ENCODE results near the gene TADA3. TPM values are rescaled to one million over a fixed set of nuclear protein-coding genes. Genes with fewer than 3 reads are reported as not detected.

Gene TADA3
- total RNA-seq, 1 donor from 2014 or later: 106 TPM

DNA sequence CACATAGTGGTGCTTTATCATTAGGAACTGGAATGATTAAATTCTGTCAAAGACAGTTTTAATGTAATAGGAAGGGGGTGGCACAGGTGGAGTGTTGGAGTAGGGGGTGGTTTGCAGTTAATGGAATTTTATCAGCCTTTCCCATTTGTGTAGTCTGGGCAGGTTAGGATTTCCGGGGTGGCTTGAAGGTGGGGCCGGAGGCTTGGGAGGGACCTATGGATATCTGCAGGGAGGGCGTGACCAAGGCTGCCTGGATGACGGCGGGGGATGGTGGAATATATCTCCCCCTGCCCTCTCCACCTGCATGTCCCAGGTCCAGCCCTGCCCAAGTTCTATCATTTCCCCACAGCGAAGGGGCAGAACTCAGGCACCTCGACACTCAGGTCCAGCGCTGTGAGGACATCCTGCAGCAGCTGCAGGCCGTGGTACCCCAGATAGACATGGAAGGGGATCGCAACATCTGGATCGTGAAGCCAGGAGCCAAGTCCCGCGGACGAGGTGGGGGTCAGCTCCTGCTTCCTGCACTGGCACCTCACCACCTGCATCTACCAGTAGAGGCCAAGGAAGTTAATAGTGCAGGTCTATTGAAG lies 33.3 kb upstream of the TADA3 start:
- Histone ChIP-seq H3K4me1 (no peaks in the 10 kb centered on the region), H3K27ac (no peak overlapping the region), H3K9me3 (no peaks in the 10 kb centered on the region), H3K4me3 (no peak overlapping the region), H3K27me3 (no peaks in the 10 kb centered on the region), H3K36me3 (peaks cover 11 to 26% of the 10 kb centered on the region in 2 donors)
- no peak for DNase-seq (ENCODE audit: low spot score in 2 of 2)
- TF ChIP-seq, protein P1, sequence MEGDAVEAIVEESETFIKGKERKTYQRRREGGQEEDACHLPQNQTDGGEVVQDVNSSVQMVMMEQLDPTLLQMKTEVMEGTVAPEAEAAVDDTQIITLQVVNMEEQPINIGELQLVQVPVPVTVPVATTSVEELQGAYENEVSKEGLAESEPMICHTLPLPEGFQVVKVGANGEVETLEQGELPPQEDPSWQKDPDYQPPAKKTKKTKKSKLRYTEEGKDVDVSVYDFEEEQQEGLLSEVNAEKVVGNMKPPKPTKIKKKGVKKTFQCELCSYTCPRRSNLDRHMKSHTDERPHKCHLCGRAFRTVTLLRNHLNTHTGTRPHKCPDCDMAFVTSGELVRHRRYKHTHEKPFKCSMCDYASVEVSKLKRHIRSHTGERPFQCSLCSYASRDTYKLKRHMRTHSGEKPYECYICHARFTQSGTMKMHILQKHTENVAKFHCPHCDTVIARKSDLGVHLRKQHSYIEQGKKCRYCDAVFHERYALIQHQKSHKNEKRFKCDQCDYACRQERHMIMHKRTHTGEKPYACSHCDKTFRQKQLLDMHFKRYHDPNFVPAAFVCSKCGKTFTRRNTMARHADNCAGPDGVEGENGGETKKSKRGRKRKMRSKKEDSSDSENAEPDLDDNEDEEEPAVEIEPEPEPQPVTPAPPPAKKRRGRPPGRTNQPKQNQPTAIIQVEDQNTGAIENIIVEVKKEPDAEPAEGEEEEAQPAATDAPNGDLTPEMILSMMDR (IDR thresholded peaks at IDR 0.05): no peak
- intact Hi-C loops (cut with DNase I): no loop called here

DNA sequence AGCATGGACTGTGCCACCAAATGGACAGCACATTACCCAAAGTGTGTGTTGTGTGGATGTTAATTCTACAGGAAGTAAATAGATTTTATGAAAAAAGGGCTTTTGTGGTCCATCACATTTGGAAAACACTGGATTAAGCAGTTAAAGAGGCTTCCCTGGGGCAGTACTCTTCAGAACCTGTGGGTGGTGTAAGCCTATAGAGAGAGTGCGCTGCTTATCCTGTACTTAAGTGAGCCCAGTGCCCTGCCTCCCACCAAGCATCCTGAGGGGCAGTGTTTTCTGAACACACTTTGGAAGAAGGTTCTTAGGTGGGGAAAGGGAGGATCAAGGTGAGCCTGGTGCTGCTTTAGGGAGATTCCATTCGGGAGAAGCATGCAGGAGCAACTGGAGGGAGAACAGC lies 28.7 kb upstream of the TADA3 start:
- H3K27ac ChIP-seq: no peak overlapping the region
- no peak overlapping the region for H3K4me3 ChIP-seq
- TF ChIP-seq, protein P1 (IDR thresholded peaks at IDR 0.05): no peak
- DNase-seq (ENCODE audit: low spot score in 2 of 2): no peak
- H3K27me3 ChIP-seq: no peaks in the 10 kb centered on the region
- peaks cover 9 to 12% of the 10 kb centered on the region in 2 donors for H3K36me3 ChIP-seq
- intact Hi-C loops (cut with DNase I): no loop called here
- H3K4me1 ChIP-seq: no peaks in the 10 kb centered on the region
- no peaks in the 10 kb centered on the region for H3K9me3 ChIP-seq

DNA sequence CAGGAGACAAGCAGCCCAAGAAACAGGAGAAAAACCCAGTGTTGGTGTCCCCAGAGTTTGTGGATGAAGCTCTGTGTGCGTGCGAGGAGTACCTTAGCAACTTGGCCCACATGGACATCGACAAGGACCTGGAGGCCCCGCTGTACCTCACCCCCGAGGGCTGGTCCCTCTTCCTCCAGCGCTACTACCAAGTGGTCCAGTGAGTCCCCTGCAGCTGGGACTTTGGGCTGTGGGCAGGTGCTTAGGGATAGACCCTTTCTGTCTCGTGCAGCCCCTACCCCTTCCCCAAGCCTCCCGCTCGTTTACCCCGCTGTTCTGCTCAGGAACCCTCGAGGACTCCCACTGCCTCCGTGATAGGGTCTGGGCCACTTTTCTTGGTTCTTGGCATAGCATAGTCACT lies 28.3 kb upstream of the TADA3 start:
- H3K4me3 ChIP-seq: no peak overlapping the region
- peaks cover 9 to 16% of the 10 kb centered on the region in 2 donors for H3K36me3 ChIP-seq
- H3K9me3 ChIP-seq: no peaks in the 10 kb centered on the region
- H3K27ac ChIP-seq: no peak overlapping the region
- TF ChIP-seq, protein P1 (IDR thresholded peaks at IDR 0.05): no peak
- H3K27me3 ChIP-seq: no peaks in the 10 kb centered on the region
- no peak for DNase-seq (ENCODE audit: low spot score in 2 of 2)
- no peaks in the 10 kb centered on the region for H3K4me1 ChIP-seq
- intact Hi-C loops (cut with DNase I): no loop called here

DNA sequence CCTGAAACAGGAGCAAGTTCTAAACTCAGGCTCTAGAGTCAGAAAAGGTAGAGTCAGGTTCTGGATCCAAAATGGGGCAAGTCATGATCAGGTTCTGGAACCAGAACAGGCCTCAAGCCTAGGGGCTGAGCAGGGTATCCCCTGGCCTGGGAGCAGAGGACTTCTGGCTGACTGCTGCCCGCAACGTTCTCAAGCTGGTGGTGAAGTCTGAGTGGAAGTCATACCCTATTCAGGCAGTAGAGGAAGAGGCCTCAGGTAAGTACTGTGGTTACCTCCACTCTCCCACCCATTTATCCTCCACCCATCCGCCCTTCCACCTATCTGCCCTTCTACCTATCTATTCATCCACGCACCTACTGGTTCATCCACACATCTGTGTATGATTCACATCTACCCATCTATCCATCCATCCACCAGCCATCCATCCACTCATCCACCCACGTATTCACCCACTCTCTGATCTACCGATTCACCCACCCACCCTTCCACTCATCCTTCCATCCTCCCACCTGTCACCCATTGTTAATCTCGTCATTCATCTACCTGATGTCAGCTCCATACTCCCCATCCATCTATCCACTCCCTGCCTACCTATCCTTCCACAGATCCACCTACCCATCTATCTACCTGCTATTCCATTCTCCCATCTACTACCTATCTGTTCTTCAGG lies 26.5 kb upstream of the TADA3 start:
- H3K4me3 ChIP-seq: no peak overlapping the region
- no peaks in the 10 kb centered on the region for H3K27me3 ChIP-seq
- no peak overlapping the region for H3K27ac ChIP-seq
- intact Hi-C loops (cut with DNase I): no loop called here
- H3K9me3 ChIP-seq: no peaks in the 10 kb centered on the region
- H3K4me1 ChIP-seq: no peaks in the 10 kb centered on the region
- H3K36me3 ChIP-seq: peaks cover 9 to 16% of the 10 kb centered on the region in 2 donors
- DNase-seq (ENCODE audit: low spot score in 2 of 2): no peak
- TF ChIP-seq, protein P1 (IDR thresholded peaks at IDR 0.05): no peak

DNA sequence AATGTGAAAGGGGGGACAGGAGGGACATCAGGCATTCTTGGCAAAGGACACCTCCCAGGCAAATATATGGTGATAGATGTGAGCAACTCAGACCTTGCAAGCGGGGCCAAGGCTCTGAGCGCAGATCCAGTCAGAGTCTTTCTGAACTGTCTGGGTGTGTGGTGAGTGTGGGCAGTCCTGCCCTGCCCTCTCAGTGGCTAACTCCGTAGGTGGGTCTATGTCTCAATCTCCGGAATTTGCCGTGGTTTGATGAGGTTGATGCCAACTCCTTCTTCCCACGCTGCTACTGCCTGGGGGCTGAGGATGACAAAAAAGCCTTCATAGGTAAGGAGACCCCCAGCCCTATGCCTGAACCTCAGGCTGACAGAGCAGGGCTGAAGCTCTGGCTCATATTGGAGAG lies 25.2 kb upstream of the TADA3 start:
- Histone ChIP-seq H3K4me1 (no peaks in the 10 kb centered on the region), H3K36me3 (peaks cover 9 to 16% of the 10 kb centered on the region in 2 donors), H3K27me3 (no peaks in the 10 kb centered on the region), H3K27ac (no peak overlapping the region), H3K9me3 (no peaks in the 10 kb centered on the region), H3K4me3 (no peak overlapping the region)
- no peak for DNase-seq (ENCODE audit: low spot score in 2 of 2)
- intact Hi-C loops (cut with DNase I): no loop called here
- TF ChIP-seq, protein P1 (IDR thresholded peaks at IDR 0.05): no peak
